Measurements from ENCODE around the gene LTBR.
A peak's percentile ranks its signal among the peaks of the same experiment; 100 is the strongest.

LTBR gene

DNA sequence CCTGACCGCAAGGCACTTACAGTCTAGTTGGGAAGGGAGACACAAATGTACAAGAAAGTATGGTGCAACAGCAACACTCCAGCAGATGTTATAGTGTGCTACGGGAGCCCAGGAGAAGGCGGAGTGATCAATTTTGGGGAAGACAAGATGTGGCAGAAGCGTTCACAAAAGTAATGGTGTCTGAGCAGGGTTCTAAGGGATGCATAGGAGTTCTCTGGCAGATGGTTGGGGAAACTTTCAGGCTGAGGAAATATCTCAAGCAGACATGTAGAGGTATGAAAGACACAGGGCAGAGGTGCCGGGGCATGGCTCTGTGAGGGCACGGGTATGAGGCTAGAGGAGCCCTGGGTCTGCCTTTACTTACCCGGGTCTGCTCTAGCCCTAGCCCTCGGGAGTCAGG, 37.0 kb upstream of the LTBR start:
- no peak for DNase-seq (ENCODE audit: low spot score)
- no peak overlapping the region for H3K18ac ChIP-seq (ENCODE audit: low read length)
- no peak overlapping the region for H4K91ac ChIP-seq (ENCODE audit: low read depth, low read length, poor library complexity)
- H3K4me3 ChIP-seq (ENCODE audit: low read length in 2 of 2): no peak overlapping the region
- H3K4me1 ChIP-seq (ENCODE audit: control insufficient read depth in 2 of 2, insufficient read depth in 1 of 2, low read depth in 1 of 2, low read length in 2 of 2): peaks cover 10 to 13% of the 10 kb centered on the region in 2 donors
- H3K79me1 ChIP-seq (ENCODE audit: low read depth, low read length): no peaks in the 10 kb centered on the region
- no peak overlapping the region for H3K4me2 ChIP-seq (ENCODE audit: insufficient read depth, low read length, poor library complexity, severe bottlenecking)
- H3K4ac ChIP-seq (ENCODE audit: low read length): no peak overlapping the region
- peak overlapping the region; percentile 86 for H2BK15ac ChIP-seq (ENCODE audit: low read length)
- H3K27ac ChIP-seq (replicated peaks; ENCODE audit: low read length): no peak overlapping the region
- H2BK12ac ChIP-seq (ENCODE audit: low read length): no peak overlapping the region
- H2BK120ac ChIP-seq (ENCODE audit: low read depth, low read length): no peak overlapping the region
- peaks cover 1 to 7% of the 10 kb centered on the region in 2 donors for H3K9me3 ChIP-seq (replicated peaks in 1 of 2; ENCODE audit: control insufficient read depth in 2 of 2, insufficient read depth in 1 of 2, low read depth in 1 of 2, low read length in 2 of 2)
- H2AFZ ChIP-seq (ENCODE audit: low read length): peak overlapping the region; percentile 41
- H3K23ac ChIP-seq (ENCODE audit: low read depth, low read length, poor library complexity): no peak overlapping the region
- no peak overlapping the region for H3K14ac ChIP-seq (ENCODE audit: low read length)
- no peak overlapping the region for H3K9ac ChIP-seq (ENCODE audit: low read depth, low read length, poor library complexity)
- no peak overlapping the region for H2AK5ac ChIP-seq (ENCODE audit: low read depth, low read length)
- WGBS, 2 donors (ENCODE audit: extremely low coverage in 2 of 2, insufficient read length in 2 of 2, insufficient replicate concordance in 1 of 2): no CpG with 5 or more reads among the region's 8 CpGs
- no peaks in the 10 kb centered on the region for H3K27me3 ChIP-seq (ENCODE audit: control insufficient read depth in 3 of 3, insufficient read depth in 3 of 3, low read depth in 1 of 3, low read length in 3 of 3)
- no peaks in the 10 kb centered on the region for H3K36me3 ChIP-seq (replicated peaks in 1 of 2; ENCODE audit: control insufficient read depth in 2 of 2, insufficient read depth in 2 of 2, low read length in 2 of 2)
- no peak overlapping the region for H4K8ac ChIP-seq (ENCODE audit: low read depth, low read length)
- no peak overlapping the region for H2BK5ac ChIP-seq (ENCODE audit: low read length)

DNA sequence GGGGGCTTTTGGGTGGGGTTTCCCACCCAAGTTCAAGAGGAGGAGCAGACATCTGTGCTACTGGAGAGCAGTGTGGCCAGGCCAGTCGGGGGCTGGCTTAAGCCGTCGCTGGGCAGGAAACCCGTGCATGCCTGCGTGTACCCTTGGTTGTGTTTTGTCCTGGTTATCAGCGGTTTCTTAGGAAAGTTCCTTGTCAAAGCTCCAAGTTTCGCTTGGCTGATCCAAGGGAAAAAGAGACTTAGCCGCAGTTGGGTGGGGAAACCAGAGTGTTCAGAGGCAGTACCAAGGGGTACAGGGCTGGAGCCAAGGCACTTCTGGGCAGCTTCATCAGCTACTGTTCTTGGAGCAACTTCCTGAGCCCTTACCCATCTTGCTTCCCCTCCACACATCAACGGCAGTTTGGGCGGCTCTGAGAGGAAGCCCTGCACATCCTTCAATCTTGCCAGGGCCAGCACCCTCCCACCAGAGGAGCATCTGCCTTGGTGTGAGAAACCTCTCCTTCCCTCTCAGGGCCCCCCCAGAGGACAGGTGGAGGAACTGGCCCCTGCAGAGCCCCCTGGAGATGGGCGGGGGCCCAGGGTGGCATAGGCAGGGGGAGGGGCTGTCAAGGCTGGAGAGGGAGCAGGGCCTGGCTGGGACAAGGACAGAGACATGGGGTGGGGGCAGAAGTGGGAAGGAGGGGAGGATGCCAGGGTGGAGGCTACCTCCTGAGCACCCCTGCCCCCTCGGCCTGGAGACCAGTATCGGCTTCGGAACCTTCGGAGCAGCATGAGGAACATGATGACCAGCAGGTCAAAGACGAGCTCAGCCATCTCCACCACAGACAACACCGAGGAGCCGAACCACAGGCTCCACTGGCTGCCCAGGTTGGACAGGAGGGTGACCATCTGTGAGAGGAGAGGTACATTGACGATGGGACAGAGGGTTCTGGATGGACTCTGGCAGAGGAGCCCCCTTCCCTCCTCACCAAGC, 36.3 kb upstream of the LTBR start:
- no peak overlapping the region for H2BK5ac ChIP-seq (ENCODE audit: low read length)

DNA sequence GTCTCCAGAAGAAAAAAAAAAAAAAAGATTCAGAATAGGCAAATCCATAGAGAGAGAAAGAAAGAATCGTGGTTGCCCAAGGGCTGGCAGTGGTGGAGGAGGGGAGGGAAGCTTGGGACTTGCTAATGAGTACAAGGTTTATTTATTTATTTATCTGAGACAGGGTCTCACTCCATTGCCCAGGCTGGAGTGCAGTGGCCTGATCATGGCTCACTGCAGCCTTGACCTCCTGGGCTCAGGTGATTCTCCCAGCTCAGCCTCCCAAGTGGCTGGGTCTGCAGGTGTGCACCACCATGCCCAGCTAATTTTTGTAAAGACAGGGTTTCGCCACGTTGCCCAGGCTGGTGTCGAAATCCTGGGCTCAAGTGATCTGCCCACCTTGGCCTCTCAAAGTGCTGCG, 32.3 kb upstream of the LTBR start:
- Histone ChIP-seq H3K4me1 (ENCODE audit: control insufficient read depth in 2 of 2, insufficient read depth in 1 of 2, low read depth in 1 of 2, low read length in 2 of 2) (no peaks in the 10 kb centered on the region), H4K8ac (ENCODE audit: low read depth, low read length) (no peak overlapping the region), H3K4ac (ENCODE audit: low read length) (no peak overlapping the region), H3K9ac (ENCODE audit: low read depth, low read length, poor library complexity) (no peak overlapping the region), H4K91ac (ENCODE audit: low read depth, low read length, poor library complexity) (no peak overlapping the region), H3K79me1 (ENCODE audit: low read depth, low read length) (no peaks in the 10 kb centered on the region), H2BK12ac (ENCODE audit: low read length) (no peak overlapping the region), H3K27me3 (ENCODE audit: control insufficient read depth in 3 of 3, insufficient read depth in 3 of 3, low read depth in 1 of 3, low read length in 3 of 3) (no peaks in the 10 kb centered on the region), H2AFZ (ENCODE audit: low read length) (no peak overlapping the region), H3K27ac (replicated peaks; ENCODE audit: low read length) (no peak overlapping the region), H2BK5ac (ENCODE audit: low read length) (no peak overlapping the region), H3K14ac (ENCODE audit: low read length) (no peak overlapping the region), H3K4me2 (ENCODE audit: insufficient read depth, low read length, poor library complexity, severe bottlenecking) (no peak overlapping the region), H3K36me3 (replicated peaks in 1 of 2; ENCODE audit: control insufficient read depth in 2 of 2, insufficient read depth in 2 of 2, low read length in 2 of 2) (no peaks in the 10 kb centered on the region), H3K9me3 (replicated peaks in 1 of 2; ENCODE audit: control insufficient read depth in 2 of 2, insufficient read depth in 1 of 2, low read depth in 1 of 2, low read length in 2 of 2) (peaks cover 4% of the 10 kb centered on the region in 2 donors), H3K4me3 (ENCODE audit: low read length in 2 of 2) (no peak overlapping the region), H3K23ac (ENCODE audit: low read depth, low read length, poor library complexity) (no peak overlapping the region), H2BK120ac (ENCODE audit: low read depth, low read length) (no peak overlapping the region), H3K18ac (ENCODE audit: low read length) (no peak overlapping the region), H2BK15ac (ENCODE audit: low read length) (no peak overlapping the region), H2AK5ac (ENCODE audit: low read depth, low read length) (no peak overlapping the region)
- no CpG with 5 or more reads among the region's 5 CpGs for WGBS, 2 donors (ENCODE audit: extremely low coverage in 2 of 2, insufficient read length in 2 of 2, insufficient replicate concordance in 1 of 2)
- DNase-seq (ENCODE audit: low spot score): no peak

More for the DNA sequence above, 36.3 kb upstream of the LTBR start:
- DNase-seq (ENCODE audit: low spot score): no peak
- Histone ChIP-seq H3K27me3 (ENCODE audit: control insufficient read depth in 3 of 3, insufficient read depth in 3 of 3, low read depth in 1 of 3, low read length in 3 of 3) (no peaks in the 10 kb centered on the region), H2BK120ac (ENCODE audit: low read depth, low read length) (no peak overlapping the region), H2AFZ (ENCODE audit: low read length) (peak overlapping the region; percentile 41), H3K18ac (ENCODE audit: low read length) (no peak overlapping the region), H3K4me1 (ENCODE audit: control insufficient read depth in 2 of 2, insufficient read depth in 1 of 2, low read depth in 1 of 2, low read length in 2 of 2) (peaks cover 4 to 6% of the 10 kb centered on the region in 2 donors), H3K4ac (ENCODE audit: low read length) (no peak overlapping the region), H3K4me3 (ENCODE audit: low read length in 2 of 2) (no peak overlapping the region), H2AK5ac (ENCODE audit: low read depth, low read length) (peak overlapping the region; percentile 77), H3K27ac (replicated peaks; ENCODE audit: low read length) (no peak overlapping the region), H4K8ac (ENCODE audit: low read depth, low read length) (no peak overlapping the region), H3K79me1 (ENCODE audit: low read depth, low read length) (no peaks in the 10 kb centered on the region), H4K91ac (ENCODE audit: low read depth, low read length, poor library complexity) (peak overlapping the region; percentile 91), H2BK12ac (ENCODE audit: low read length) (no peak overlapping the region), H3K9ac (ENCODE audit: low read depth, low read length, poor library complexity) (no peak overlapping the region), H3K14ac (ENCODE audit: low read length) (no peak overlapping the region), H3K23ac (ENCODE audit: low read depth, low read length, poor library complexity) (no peak overlapping the region), H2BK15ac (ENCODE audit: low read length) (peak overlapping the region; percentile 86), H3K4me2 (ENCODE audit: insufficient read depth, low read length, poor library complexity, severe bottlenecking) (no peak overlapping the region), H3K9me3 (replicated peaks in 1 of 2; ENCODE audit: control insufficient read depth in 2 of 2, insufficient read depth in 1 of 2, low read depth in 1 of 2, low read length in 2 of 2) (peaks cover 1 to 7% of the 10 kb centered on the region in 2 donors), H3K36me3 (replicated peaks in 1 of 2; ENCODE audit: control insufficient read depth in 2 of 2, insufficient read depth in 2 of 2, low read length in 2 of 2) (no peaks in the 10 kb centered on the region)
- WGBS, 2 donors (ENCODE audit: extremely low coverage in 2 of 2, insufficient read length in 2 of 2, insufficient replicate concordance in 1 of 2): no CpG with 5 or more reads among the region's 19 CpGs
